HG02840 (cell line): ENCODE results near the gene HOXC6.

ENCODE experiments used
- ATAC-seq: cut with Tn5 transposase; IDR thresholded peaks from one replicate; pipeline ENCODE4 v1.9.1; 2021; ENCODE audit warnings: mild to moderate bottlenecking, moderate library complexity, moderate number of reproducible peaks; ENCODE audit not compliant: unreplicated experiment, low FRiP score

HOXC6 gene

DNA sequence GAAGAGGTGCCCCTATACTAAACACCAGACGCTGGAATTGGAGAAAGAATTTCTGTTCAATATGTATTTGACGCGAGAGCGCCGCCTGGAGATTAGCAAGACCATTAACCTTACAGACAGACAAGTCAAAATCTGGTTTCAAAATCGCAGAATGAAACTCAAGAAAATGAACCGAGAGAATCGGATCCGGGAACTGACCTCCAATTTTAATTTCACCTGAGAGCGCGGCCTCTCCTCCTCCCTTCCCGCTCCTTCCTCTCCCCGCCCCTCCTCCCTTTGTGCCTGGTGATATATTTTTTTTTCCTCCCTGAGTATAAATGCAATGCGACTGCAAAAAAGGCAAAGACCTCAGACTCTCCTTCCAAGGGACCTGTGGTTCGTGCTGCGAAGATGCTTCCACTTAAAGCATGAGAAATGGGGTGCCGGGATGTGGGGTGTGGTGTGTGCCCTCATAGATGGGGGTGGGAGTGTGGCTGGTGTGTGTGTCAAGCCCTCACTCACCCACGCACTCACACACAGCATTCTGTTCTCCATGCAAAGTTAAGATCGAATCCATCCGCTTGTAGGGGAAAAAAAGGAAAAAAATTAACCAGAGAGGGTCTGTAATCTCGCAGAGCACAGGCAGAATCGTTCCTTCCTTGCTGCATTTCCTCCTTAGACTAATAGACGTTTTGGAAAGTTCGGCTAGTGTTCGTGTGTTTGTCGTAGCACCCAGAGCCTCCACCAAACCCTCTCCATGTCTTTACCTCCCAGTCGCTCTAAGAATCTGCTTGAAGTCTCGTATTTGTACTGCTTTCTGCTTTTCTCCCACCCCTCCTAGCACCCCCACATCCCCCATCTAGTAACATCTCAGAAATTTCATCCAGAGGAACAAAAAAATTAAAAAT, 38.8 kb upstream of the HOXC6 start:
- ATAC-seq = no peak

DNA sequence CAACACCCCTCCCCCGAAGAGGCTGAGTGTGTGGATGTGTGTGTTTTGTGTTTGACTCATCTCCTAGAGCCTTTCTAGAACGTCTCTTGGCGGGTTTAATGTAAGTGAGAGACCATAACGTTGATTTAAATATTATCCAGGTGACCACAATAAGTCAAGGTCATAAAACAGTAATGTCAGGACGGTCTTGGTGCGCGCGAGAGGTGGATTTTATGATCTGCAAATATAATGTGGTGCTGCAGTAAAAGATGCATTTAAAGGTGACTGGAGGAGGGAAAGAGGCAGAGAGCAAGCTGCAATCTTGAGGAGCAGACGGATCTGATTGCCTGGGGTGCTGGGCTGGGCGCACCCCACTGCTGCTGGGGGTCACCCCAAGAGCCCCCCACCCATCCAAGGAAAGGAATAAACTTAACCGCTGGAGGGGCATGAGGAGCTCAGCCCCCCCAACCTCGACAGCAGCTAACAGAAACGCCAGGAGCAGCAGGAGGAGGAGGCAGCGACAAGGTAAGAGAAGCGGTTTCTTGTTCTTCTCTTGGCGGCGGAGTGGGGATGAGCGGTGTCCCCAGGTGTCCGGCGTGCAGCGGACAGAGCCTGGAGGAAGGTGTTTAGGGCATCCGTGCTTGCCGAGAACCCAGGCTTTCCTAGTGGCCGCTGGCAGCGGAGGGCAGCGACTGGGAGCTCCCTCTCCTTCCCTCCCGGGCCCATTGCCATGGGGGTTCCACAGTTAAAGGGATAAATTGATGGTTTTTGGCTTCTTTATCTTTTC, 37.7 kb upstream of the HOXC6 start:
- ATAC-seq = no peak

DNA sequence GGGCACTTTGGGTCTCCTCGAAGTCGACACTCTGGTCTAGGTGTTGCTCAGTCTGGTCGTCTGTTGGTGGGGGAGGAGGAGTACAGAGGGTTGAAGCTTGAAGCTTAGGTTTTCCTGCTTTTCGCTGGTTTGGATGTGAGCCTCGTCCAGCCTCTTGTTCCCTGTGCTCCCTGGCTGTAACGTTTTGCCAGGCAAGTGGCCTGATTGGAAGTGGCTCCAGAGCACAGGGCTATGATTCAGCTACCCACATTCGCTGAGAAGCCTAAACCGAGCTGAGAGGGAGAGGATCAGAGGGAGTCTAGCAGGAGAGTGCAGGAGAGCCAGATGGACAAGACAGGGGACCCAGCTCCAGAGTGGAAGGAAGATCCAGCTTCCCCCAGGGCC, 37.2 kb upstream of the HOXC6 start:
- ATAC-seq = no peak

DNA sequence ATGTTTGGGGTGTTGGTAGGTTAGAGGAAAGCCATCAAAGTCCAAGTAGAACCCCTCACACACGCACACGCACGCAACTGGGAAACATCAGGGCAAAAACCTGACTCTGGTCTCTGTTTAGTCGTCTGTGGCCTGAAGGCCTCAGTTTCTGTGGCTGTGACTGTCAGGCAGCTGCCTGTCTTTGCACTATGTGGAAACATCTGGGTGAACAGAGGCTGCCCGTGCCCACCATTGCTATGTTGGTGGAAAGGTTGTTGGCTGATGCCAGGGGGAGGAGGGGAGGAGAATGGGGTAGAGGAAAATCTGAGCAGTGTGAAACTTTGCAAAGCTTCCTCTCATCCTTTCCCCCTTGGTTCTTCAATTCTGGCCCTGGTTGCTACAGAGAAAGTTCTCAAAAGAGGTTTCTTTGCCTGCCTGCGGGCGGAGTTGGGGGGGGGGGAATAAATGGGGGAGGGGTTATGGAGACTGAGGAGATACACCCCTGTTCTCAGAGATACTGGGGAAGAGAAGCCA, 35.8 kb upstream of the HOXC6 start:
- no peak for ATAC-seq

GRCh38 chr12:53993162-53994008, 34.9 kb upstream of the HOXC6 start:
- ATAC-seq = no peak

GRCh38 chr12:53994009-53994263, 34.3 kb upstream of the HOXC6 start:
- no peak for ATAC-seq

DNA sequence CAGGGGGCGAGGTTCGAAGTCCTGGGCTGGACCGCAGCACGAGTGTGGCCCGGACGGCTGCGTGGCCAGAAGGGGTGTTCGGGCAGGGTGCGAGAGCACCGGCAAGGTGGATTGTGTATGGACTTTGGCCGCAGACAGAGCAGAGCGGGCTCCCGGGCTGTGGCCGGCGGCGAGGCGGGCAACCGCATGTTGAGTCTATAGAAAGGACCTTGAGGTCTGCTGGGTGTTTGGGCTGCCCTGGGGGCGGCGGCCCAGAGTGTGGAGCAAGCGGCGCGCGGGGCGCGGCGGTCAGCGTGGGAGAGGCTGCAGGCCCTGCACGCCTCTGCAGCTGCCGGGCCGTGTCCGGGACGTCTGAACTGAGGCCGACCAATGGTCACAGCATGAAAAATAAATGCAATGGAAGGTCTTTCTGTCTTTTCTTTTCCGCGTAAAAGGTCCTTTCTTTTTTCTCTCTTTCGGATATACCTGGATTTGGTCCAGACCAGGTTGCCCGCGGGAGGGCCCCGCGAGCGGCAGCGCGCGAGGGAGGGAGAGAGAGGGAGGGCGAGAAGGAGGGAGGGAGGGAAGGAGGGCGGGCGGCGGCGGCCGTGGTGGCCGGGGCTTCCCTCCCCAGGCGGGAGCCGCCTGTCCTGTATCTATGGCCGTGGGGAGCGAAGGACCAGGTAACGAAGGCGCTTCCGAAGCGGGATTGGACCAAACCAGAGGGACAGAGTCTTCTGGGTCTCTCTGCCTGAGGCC, 33.8 kb upstream of the HOXC6 start:
- ATAC-seq = no peak

GRCh38 chr12:53995002-53995377, 33.2 kb upstream of the HOXC6 start:
- no peak for ATAC-seq

- no peak for ATAC-seq
Measured at GRCh38 chr12:53995378-53996239, 32.6 kb upstream of the HOXC6 start.

- ATAC-seq = no peak
Measured at GRCh38 chr12:53996240-53997203, 31.7 kb upstream of the HOXC6 start.

GRCh38 chr12:53997204-53998109, 30.8 kb upstream of the HOXC6 start:
- ATAC-seq = no peak

GRCh38 chr12:53998110-53998899, 29.9 kb upstream of the HOXC6 start:
- no peak for ATAC-seq

DNA sequence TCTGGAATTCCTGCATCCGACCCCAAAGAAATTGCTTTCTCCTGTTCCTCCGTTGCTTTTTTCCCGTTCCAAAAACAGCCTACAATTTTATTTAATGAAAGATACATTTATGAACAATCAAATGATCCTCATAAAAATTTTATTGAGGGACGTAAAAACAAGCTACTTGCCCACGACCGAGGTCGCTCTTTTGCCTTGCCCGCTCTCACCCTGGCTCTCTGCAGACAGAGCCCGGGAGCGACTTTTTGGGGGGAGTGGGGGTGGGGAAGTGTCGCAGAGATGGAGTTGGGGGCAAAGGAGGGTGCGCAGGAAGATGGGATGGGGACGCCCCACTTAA, 29.4 kb upstream of the HOXC6 start:
- ATAC-seq = no peak

- ATAC-seq = no peak
Measured at GRCh38 chr12:53999559-54000115, 28.6 kb upstream of the HOXC6 start.

- no peak for ATAC-seq
Measured at GRCh38 chr12:54000116-54001114, 27.8 kb upstream of the HOXC6 start, which contains the start of gene HOXC9. Gene HOXC9, plus strand, starts transcription at chr12:54000161. Its CDS starts 28 bp downstream, at chr12:54000189.
